Uterus (tissue), 4 donors: Measurements from ENCODE around the gene SLC2A5. TPM values are rescaled to one million over a fixed set of nuclear protein-coding genes. Genes with fewer than 3 reads are reported as not detected.
"Not testable (repeated sequence)": the region's sequence is repeated elsewhere in the genome, so short reads cannot be mapped to it uniquely, and the experiment has no call there.

Source experiments
- DNase-seq, 2 donors: peaks; one replicate each; pipeline ENCODE4 v3.0.0-alpha.2; 2019 to 2020
- H3K27ac ChIP-seq, 2 donors: fragments of 200-600 bp; sonication (generic); 1 replicate in 1 of 2; 2 replicates in 1 of 2; pipeline ENCODE4 v1.5.1; 2016 to 2018
- H3K27me3 ChIP-seq, 2 donors: fragments of 200-600 bp; sonication (generic); one replicate each; pipeline ENCODE4 v1.5.1; 2018 to 2019; ENCODE audit warnings: control low read depth in 1 of 2
- H3K36me3 ChIP-seq, 2 donors: fragments of 200-600 bp; sonication (generic); one replicate each; pipeline ENCODE4 v1.5.1; 2019; ENCODE audit warnings: control low read depth in 1 of 2
- H3K4me1 ChIP-seq, 2 donors: fragments of 200-600 bp; sonication (generic); one replicate each; pipeline ENCODE4 v1.5.1; 2018 to 2019; ENCODE audit warnings: control low read depth in 1 of 2
- H3K4me3 ChIP-seq, 2 donors: fragments of 200-600 bp; sonication (generic); 1 replicate in 1 of 2; 2 replicates in 1 of 2; pipeline ENCODE4 v1.5.1; 2018 to 2019; ENCODE audit warnings: mild to moderate bottlenecking in 1 of 2
- H3K9me3 ChIP-seq, 2 donors: fragments of 200-600 bp; sonication (generic); one replicate each; pipeline ENCODE4 v1.5.1; 2019; ENCODE audit warnings: control low read depth in 1 of 2
- CTCF ChIP-seq, 4 experiments: fragments of 200-600 bp in 2 of 4; fragments of 450-650 bp in 2 of 4; sonication (generic) in 2 of 4; IDR thresholded peaks; one replicate each; pipeline ENCODE4 v1.5.1; 2016 to 2019; ENCODE audit warnings: antibody characterized with exemption in 4 of 4, mild to moderate bottlenecking in 2 of 4, moderate library complexity in 1 of 4
- POLR2A ChIP-seq, 2 donors: fragments of 450-650 bp; IDR thresholded peaks; one replicate each; pipeline ENCODE4 v1.6.1; 2016; ENCODE audit warnings: antibody characterized with exemption in 2 of 2, mild to moderate bottlenecking in 1 of 2, moderate library complexity in 1 of 2
- intact Hi-C: fragments of 100-400 bp; cut with DNase I; formaldehyde crosslinking; loops from one replicate; pipeline ENCODE4 v1.15.1; 2023; ENCODE audit warnings: low total_unique reads
- total RNA-seq, 4 donors: library from RNA; depleted of rRNA in 3 of 4; stranded (reverse); fragments of >200 nt in 3 of 4; gene quantifications; one replicate each; pipeline versions ENCODE4 v1.1.0 to v1.2.4, GENCODE V29; 2014 to 2023
- donor health status: DM: yes; HTN: yes; CAD: no.

SLC2A5 gene
- total RNA-seq, 4 donors from 2014 or later, result 1.1 to 2.4 TPM; not detected in 2

GRCh38 chr1:9097947-9098705 lies 28.7 kb upstream of the SLC2A5 start:
- Histone ChIP-seq H3K4me1 (no peaks in the 10 kb centered on the region), H3K27ac (no peak overlapping the region), H3K9me3 (no peaks in the 10 kb centered on the region), H3K27me3 (no peaks in the 10 kb centered on the region), H3K36me3 (no peaks in the 10 kb centered on the region), H3K4me3 (no peak overlapping the region)
- intact Hi-C loops, result no loop called here
- no peak for TF ChIP-seq POLR2A (IDR thresholded peaks at IDR 0.05)
- no peak for TF ChIP-seq CTCF (IDR thresholded peaks at IDR 0.05)
- no peak for DNase-seq

- no peaks in the 10 kb centered on the region for H3K36me3 ChIP-seq
- no peak overlapping the region for H3K27ac ChIP-seq
- no peak overlapping the region for H3K4me3 ChIP-seq
- no peaks in the 10 kb centered on the region for H3K4me1 ChIP-seq
- intact Hi-C loops, result no loop called here
- H3K27me3 ChIP-seq, result no peaks in the 10 kb centered on the region
- H3K9me3 ChIP-seq, result no peaks in the 10 kb centered on the region
- TF ChIP-seq POLR2A (IDR thresholded peaks at IDR 0.05) (no peak), CTCF (IDR thresholded peaks at IDR 0.05) (no peak)
- DNase-seq, result no peak
These were observed 26.4 kb upstream of the SLC2A5 start for GRCh38 chr1:9095818-9096217.

- H3K4me1 ChIP-seq, H3K27me3 ChIP-seq, H3K4me3 ChIP-seq, H3K27ac ChIP-seq, H3K36me3 ChIP-seq, intact Hi-C loops, H3K9me3 ChIP-seq, DNase-seq: not testable (repeated sequence)
These were observed 24.7 kb upstream of the SLC2A5 start for GRCh38 chr1:9093996-9094595.

GRCh38 chr1:9093581-9093980 lies 24.1 kb upstream of the SLC2A5 start:
- intact Hi-C loops, result no loop called here
- TF ChIP-seq POLR2A (IDR thresholded peaks at IDR 0.05) (no peak), CTCF (IDR thresholded peaks at IDR 0.05) (no peak)
- no peaks in the 10 kb centered on the region for H3K36me3 ChIP-seq
- no peak for DNase-seq
- H3K4me1 ChIP-seq, result no peaks in the 10 kb centered on the region
- H3K27ac ChIP-seq, result no peak overlapping the region
- H3K4me3 ChIP-seq, result no peak overlapping the region
- no peaks in the 10 kb centered on the region for H3K9me3 ChIP-seq
- H3K27me3 ChIP-seq, result no peaks in the 10 kb centered on the region

GRCh38 chr1:9093091-9093490 lies 23.7 kb upstream of the SLC2A5 start:
- Histone ChIP-seq H3K27me3 (no peaks in the 10 kb centered on the region), H3K9me3 (no peaks in the 10 kb centered on the region), H3K4me1 (no peaks in the 10 kb centered on the region), H3K27ac (no peak overlapping the region), H3K4me3 (no peak overlapping the region), H3K36me3 (no peaks in the 10 kb centered on the region)
- no peak for DNase-seq
- intact Hi-C loops, result no loop called here
- TF ChIP-seq POLR2A (IDR thresholded peaks at IDR 0.05), result no peak
- no peak for TF ChIP-seq CTCF (IDR thresholded peaks at IDR 0.05)
